C4-2B (cell line): Measurements from ENCODE around the gene FBXO3.

Experiments
- CTCF ChIP-seq: fragments of 450-650 bp; conservative IDR thresholded peaks from 2 replicates; pipeline ENCODE4 v1.5.1; 2017; ENCODE audit warnings: mild to moderate bottlenecking
- ZFX ChIP-seq: fragments of 450-650 bp; IDR thresholded peaks from 2 replicates; pipeline ENCODE4 v1.6.1; 2017

- no peak for TF ChIP-seq CTCF
- no peak for TF ChIP-seq ZFX
Observed at GRCh38 chr11:33733980-33734379, 40.3 kb downstream of the FBXO3 start.
